ENCODE data around the gene NFYB.
"Not testable (repeated sequence)": the region's sequence is repeated elsewhere in the genome, so short reads cannot be mapped to it uniquely, and the experiment has no call there.

The NFYB gene

DNA sequence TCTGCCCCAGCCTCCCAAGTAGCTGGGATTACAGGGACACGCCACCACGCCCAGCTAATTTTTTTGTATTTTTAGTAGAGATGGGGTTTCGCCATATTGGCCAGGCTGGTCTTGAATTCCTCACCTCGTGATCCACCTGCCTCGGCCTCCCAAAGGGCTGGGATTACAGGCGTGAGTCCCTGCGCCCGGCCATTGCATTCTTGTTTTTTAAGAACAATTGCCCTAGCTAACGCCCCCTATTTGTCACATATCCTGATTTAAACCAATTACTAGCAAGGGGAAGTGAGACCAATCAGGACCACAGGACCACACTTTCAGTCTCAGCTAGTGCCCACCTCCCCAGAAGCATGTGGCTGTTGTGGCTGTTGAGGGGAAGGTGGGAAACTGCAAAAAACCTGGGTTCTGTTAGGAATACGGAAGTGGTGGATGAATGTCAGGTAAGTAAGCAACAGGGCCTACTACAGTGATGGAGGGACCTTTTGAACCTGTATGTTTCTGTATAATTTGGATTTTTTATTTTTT lies 37.8 kb upstream of the NFYB start:
- H3K9ac ChIP-seq (ENCODE audit: low read length) = no peak overlapping the region
- TF ChIP-seq, protein P1, sequence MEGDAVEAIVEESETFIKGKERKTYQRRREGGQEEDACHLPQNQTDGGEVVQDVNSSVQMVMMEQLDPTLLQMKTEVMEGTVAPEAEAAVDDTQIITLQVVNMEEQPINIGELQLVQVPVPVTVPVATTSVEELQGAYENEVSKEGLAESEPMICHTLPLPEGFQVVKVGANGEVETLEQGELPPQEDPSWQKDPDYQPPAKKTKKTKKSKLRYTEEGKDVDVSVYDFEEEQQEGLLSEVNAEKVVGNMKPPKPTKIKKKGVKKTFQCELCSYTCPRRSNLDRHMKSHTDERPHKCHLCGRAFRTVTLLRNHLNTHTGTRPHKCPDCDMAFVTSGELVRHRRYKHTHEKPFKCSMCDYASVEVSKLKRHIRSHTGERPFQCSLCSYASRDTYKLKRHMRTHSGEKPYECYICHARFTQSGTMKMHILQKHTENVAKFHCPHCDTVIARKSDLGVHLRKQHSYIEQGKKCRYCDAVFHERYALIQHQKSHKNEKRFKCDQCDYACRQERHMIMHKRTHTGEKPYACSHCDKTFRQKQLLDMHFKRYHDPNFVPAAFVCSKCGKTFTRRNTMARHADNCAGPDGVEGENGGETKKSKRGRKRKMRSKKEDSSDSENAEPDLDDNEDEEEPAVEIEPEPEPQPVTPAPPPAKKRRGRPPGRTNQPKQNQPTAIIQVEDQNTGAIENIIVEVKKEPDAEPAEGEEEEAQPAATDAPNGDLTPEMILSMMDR (IDR thresholded peaks at IDR 0.05; ENCODE audit: low read length) = no peak
- no peak for TF ChIP-seq EZH2 (IDR thresholded peaks at IDR 0.05; ENCODE audit: borderline replicate concordance, low read length)
- H3K27me3 ChIP-seq (ENCODE audit: insufficient read depth, low read length) = no peaks in the 10 kb centered on the region
- H3K4me3 ChIP-seq (ENCODE audit: low read depth, low read length, poor library complexity, severe bottlenecking) = no peak overlapping the region
- H3K27ac ChIP-seq (ENCODE audit: low read depth, low read length, poor library complexity, severe bottlenecking) = no peak overlapping the region
- no peak overlapping the region for H3K4me2 ChIP-seq (ENCODE audit: low read length)
- H3K9me2 ChIP-seq (ENCODE audit: low read depth, low read length) = no peaks in the 10 kb centered on the region
- H3K9me3 ChIP-seq (ENCODE audit: low read length) = no peaks in the 10 kb centered on the region
- H3K79me2 ChIP-seq (ENCODE audit: insufficient read depth, low read length) = no peaks in the 10 kb centered on the region
- no peaks in the 10 kb centered on the region for H3F3A ChIP-seq (ENCODE audit: insufficient read depth, low read length)
- H2AFZ ChIP-seq (ENCODE audit: low read length) = no peak overlapping the region
- H4K20me1 ChIP-seq (ENCODE audit: insufficient read depth, low read length) = no peaks in the 10 kb centered on the region
- no peaks in the 10 kb centered on the region for H3K36me3 ChIP-seq (ENCODE audit: insufficient read depth, low read length)
- H3K4me1 ChIP-seq (ENCODE audit: insufficient read depth, low read length, severe bottlenecking) = no peaks in the 10 kb centered on the region

DNA sequence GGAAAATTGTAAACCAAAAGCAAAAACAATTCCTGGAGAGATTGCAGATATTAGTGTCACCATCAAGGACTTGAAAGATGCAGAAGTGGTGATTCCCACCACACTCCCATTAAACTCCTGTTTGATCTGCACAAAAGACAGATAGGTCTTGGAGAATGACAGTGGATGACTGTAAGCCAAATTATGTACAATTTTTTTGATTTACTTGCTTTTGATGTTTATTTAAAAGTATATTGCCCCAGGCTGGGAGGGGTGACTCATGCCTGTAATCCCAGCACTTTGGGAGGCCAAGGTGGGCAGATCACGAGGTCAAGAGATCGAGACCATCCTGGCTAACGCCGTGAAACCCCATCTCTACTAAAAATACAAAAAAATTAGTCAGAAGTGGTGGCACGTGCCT lies 35.8 kb upstream of the NFYB start:
- H3K9ac ChIP-seq (ENCODE audit: low read length); H3K9me2 ChIP-seq (ENCODE audit: low read depth, low read length); H4K20me1 ChIP-seq (ENCODE audit: insufficient read depth, low read length); H2AFZ ChIP-seq (ENCODE audit: low read length); H3K4me1 ChIP-seq (ENCODE audit: insufficient read depth, low read length, severe bottlenecking); H3K4me2 ChIP-seq (ENCODE audit: low read length); H3K27me3 ChIP-seq (ENCODE audit: insufficient read depth, low read length); H3K27ac ChIP-seq (ENCODE audit: low read depth, low read length, poor library complexity, severe bottlenecking); H3K9me3 ChIP-seq (ENCODE audit: low read length); H3F3A ChIP-seq (ENCODE audit: insufficient read depth, low read length); H3K36me3 ChIP-seq (ENCODE audit: insufficient read depth, low read length); H3K4me3 ChIP-seq (ENCODE audit: low read depth, low read length, poor library complexity, severe bottlenecking); H3K79me2 ChIP-seq (ENCODE audit: insufficient read depth, low read length): not testable (repeated sequence)

DNA sequence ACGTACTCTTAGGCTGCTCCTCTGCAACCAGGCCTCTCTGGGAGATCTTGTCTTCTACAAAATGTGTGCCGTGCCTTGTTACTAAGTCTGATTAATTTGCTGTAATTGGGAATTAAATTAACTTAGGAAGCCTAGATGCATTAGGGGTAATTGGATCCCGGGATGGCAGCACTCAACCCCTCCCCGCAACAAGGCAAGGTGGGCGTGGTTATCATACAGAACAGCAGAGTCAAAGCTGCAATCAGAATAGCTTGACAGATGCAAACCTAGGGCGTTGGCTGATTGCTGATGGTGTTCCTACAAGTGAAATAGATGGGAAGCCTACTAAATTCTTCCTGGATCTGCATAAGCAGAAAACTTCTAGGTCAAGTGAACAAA lies 34.5 kb upstream of the NFYB start:
- no peak overlapping the region for H2AFZ ChIP-seq (ENCODE audit: low read length)
- no peaks in the 10 kb centered on the region for H3K4me1 ChIP-seq (ENCODE audit: insufficient read depth, low read length, severe bottlenecking)
- H3K27ac ChIP-seq (ENCODE audit: low read depth, low read length, poor library complexity, severe bottlenecking) = no peak overlapping the region
- no peaks in the 10 kb centered on the region for H3K9me3 ChIP-seq (ENCODE audit: low read length)
- H3K4me3 ChIP-seq (ENCODE audit: low read depth, low read length, poor library complexity, severe bottlenecking) = no peak overlapping the region
- no peaks in the 10 kb centered on the region for H3K79me2 ChIP-seq (ENCODE audit: insufficient read depth, low read length)
- H4K20me1 ChIP-seq (ENCODE audit: insufficient read depth, low read length) = no peaks in the 10 kb centered on the region
- TF ChIP-seq, protein P1 (IDR thresholded peaks at IDR 0.05; ENCODE audit: low read length) = no peak
- no peak for TF ChIP-seq EZH2 (IDR thresholded peaks at IDR 0.05; ENCODE audit: borderline replicate concordance, low read length)
- H3K9ac ChIP-seq (ENCODE audit: low read length) = no peak overlapping the region
- H3K4me2 ChIP-seq (ENCODE audit: low read length) = no peak overlapping the region
- H3F3A ChIP-seq (ENCODE audit: insufficient read depth, low read length) = no peaks in the 10 kb centered on the region
- H3K9me2 ChIP-seq (ENCODE audit: low read depth, low read length) = no peaks in the 10 kb centered on the region
- H3K36me3 ChIP-seq (ENCODE audit: insufficient read depth, low read length) = no peaks in the 10 kb centered on the region
- no peaks in the 10 kb centered on the region for H3K27me3 ChIP-seq (ENCODE audit: insufficient read depth, low read length)

DNA sequence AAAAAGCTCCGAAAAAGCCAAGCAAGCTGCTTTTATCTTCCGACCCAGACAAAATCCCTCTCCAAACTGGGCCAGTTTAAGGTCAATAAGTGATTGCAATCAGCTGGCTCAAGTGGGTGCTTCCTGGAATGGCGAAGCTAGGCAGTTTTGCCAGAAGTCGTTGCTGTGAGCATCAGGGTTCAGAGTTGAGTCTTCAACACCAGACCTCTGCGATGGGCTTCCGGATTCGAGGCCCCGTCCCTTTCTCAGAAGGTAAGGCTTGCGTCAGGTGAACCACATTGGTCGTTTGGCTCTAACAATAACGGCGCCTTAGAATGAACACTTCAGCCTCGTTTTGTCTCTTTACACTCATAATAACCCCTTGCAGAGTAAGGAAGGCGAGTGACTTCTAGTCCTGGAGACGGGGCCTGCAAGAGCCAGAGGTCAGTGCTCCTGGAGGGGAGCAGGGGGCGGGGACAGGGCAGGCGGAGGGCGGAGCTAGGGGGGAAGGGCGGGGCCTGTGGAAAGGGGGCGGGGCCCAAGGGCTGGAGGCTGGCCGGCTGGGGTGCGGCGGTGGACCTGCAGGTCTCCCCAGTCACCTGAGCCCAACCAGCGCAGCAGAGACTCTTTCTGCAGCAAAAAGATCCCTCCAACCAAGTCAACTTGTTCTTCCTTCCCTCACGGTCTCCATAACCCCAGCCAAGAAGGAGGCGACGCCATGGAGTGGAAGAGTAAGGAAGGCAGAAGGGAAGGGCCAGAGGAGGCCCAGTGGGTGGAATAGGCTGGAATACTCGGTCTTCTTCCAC lies 34.0 kb upstream of the NFYB start:
- Histone ChIP-seq H3K4me3 (ENCODE audit: low read depth, low read length, poor library complexity, severe bottlenecking) (no peak overlapping the region), H3K4me2 (ENCODE audit: low read length) (no peak overlapping the region), H3K27me3 (ENCODE audit: insufficient read depth, low read length) (no peaks in the 10 kb centered on the region), H3K9me3 (ENCODE audit: low read length) (no peaks in the 10 kb centered on the region), H4K20me1 (ENCODE audit: insufficient read depth, low read length) (no peaks in the 10 kb centered on the region), H2AFZ (ENCODE audit: low read length) (no peak overlapping the region), H3F3A (ENCODE audit: insufficient read depth, low read length) (no peaks in the 10 kb centered on the region), H3K79me2 (ENCODE audit: insufficient read depth, low read length) (no peaks in the 10 kb centered on the region), H3K9me2 (ENCODE audit: low read depth, low read length) (no peaks in the 10 kb centered on the region), H3K27ac (ENCODE audit: low read depth, low read length, poor library complexity, severe bottlenecking) (no peak overlapping the region), H3K4me1 (ENCODE audit: insufficient read depth, low read length, severe bottlenecking) (no peaks in the 10 kb centered on the region), H3K9ac (ENCODE audit: low read length) (no peak overlapping the region), H3K36me3 (ENCODE audit: insufficient read depth, low read length) (no peaks in the 10 kb centered on the region)
- TF ChIP-seq, protein P1 (IDR thresholded peaks at IDR 0.05; ENCODE audit: low read length) = no peak
- no peak for TF ChIP-seq EZH2 (IDR thresholded peaks at IDR 0.05; ENCODE audit: borderline replicate concordance, low read length)
